IMR-90 (cell line): ENCODE results near the gene RASL11B. TPM values are rescaled to one million over a fixed set of nuclear protein-coding genes. Genes with fewer than 3 reads are reported as not detected.

Source experiments
- ATAC-seq: fragments of 200-7000 bp; cut with Tn5 transposase; 2 replicates; pipeline ENCODE4 v1.9.1; 2020; ENCODE audit warnings: low read depth, mild to moderate bottlenecking, moderate library complexity
- BruUV-seq: library from RNA; stranded (reverse); fragments of 400-500 nt; replicated peaks from 2 replicates; lab custom pipeline; 2021; lab: Mats Ljungman, UMichigan
- CTCF ChIA-PET: fragments of 300-600 bp; formaldehyde crosslinking; extraction: SDS; loops from one replicate; lab custom pipeline; 2021; ENCODE audit warnings: antibody characterized with exemption; lab: Yijun Ruan, JAX
- POLR2A ChIA-PET: fragments of 300-600 bp; sonication (Branson Sonifier 250); formaldehyde crosslinking; loops from one replicate; lab custom pipeline; 2022; ENCODE audit warnings: antibody characterized with exemption; ENCODE audit not compliant: unreplicated experiment; lab: Charles Lee
- DNase-seq: peaks from one replicate; pipeline ENCODE4 v3.0.0; 2013
- H2AFZ ChIP-seq: replicated peaks from 2 replicates; pipeline ENCODE3; 2013; ENCODE audit warnings: low read length, mild to moderate bottlenecking; ENCODE audit not compliant: poor library complexity
- H2AK5ac ChIP-seq: 2 replicates; pipeline ENCODE4 v1.6.1; 2013; ENCODE audit warnings: low read depth, low read length, inconsistent platforms
- H2AK9ac ChIP-seq: replicated peaks from 2 replicates; pipeline ENCODE3; 2013; ENCODE audit warnings: mild to moderate bottlenecking, low read depth, low read length, moderate library complexity; ENCODE audit not compliant: poor library complexity
- H2BK120ac ChIP-seq: 2 replicates; pipeline ENCODE4 v1.6.1; 2013; ENCODE audit warnings: low read depth, low read length, inconsistent platforms
- H2BK15ac ChIP-seq: 3 replicates; pipeline ENCODE4 v1.6.1; 2013; ENCODE audit warnings: low read depth, low read length, inconsistent platforms
- H2BK20ac ChIP-seq: 2 replicates; pipeline ENCODE4 v1.6.1; 2013; ENCODE audit warnings: low read depth, mild to moderate bottlenecking, inconsistent platforms, low read length, moderate library complexity
- H2BK5ac ChIP-seq: 2 replicates; pipeline ENCODE4 v1.6.1; 2013; ENCODE audit warnings: mild to moderate bottlenecking, low read depth, low read length, inconsistent platforms; ENCODE audit not compliant: poor library complexity, severe bottlenecking
- H3K14ac ChIP-seq: replicated peaks from 2 replicates; pipeline ENCODE4 v1.6.1; 2013; ENCODE audit warnings: low read depth, low read length, inconsistent platforms
- H3K18ac ChIP-seq: 2 replicates; pipeline ENCODE4 v1.6.1; 2013; ENCODE audit warnings: low read depth, low read length, control low read depth
- H3K23ac ChIP-seq: 2 replicates; pipeline ENCODE4 v1.6.1; 2013; ENCODE audit warnings: low read depth, low read length, inconsistent platforms
- H3K27ac ChIP-seq: 2 replicates; pipeline ENCODE4 v1.5.1; 2013; ENCODE audit warnings: mild to moderate bottlenecking, control low read depth, low read length; ENCODE audit not compliant: insufficient read depth
- H3K27me3 ChIP-seq: 2 replicates; pipeline ENCODE4 v1.6.1; 2013; ENCODE audit warnings: low read length; ENCODE audit not compliant: control insufficient read depth, insufficient read depth
- H3K36me3 ChIP-seq: 2 replicates; pipeline ENCODE4 v1.6.1; 2013; ENCODE audit warnings: low read length, mixed read lengths; ENCODE audit not compliant: control insufficient read depth, insufficient read depth
- H3K4ac ChIP-seq: 2 replicates; pipeline ENCODE4 v1.6.1; 2013; ENCODE audit warnings: low read depth, low read length, inconsistent platforms
- H3K4me1 ChIP-seq: 2 replicates; pipeline ENCODE4 v1.6.1; 2013; ENCODE audit warnings: low read length, mixed read lengths; ENCODE audit not compliant: control insufficient read depth, insufficient read depth
- H3K4me2 ChIP-seq: 2 replicates; pipeline ENCODE4 v1.6.1; 2013; ENCODE audit warnings: low read depth, mild to moderate bottlenecking, control low read depth, low read length, moderate library complexity
- H3K4me3 ChIP-seq: 2 replicates; pipeline ENCODE4 v1.5.1; 2013; ENCODE audit warnings: low read depth, mild to moderate bottlenecking, control low read depth, low read length, moderate library complexity; ENCODE audit not compliant: insufficient read depth
- H3K56ac ChIP-seq: 2 replicates; pipeline ENCODE4 v1.6.1; 2013; ENCODE audit warnings: low read length, inconsistent platforms; ENCODE audit not compliant: insufficient read depth; ENCODE audit errors: extremely low read depth
- H3K79me1 ChIP-seq, 2 experiments: 2 replicates each; pipeline ENCODE4 v1.6.1; 2013; ENCODE audit warnings: low read length in 2 of 2, inconsistent platforms in 1 of 2, low read depth in 1 of 2
- H3K9ac ChIP-seq: 2 replicates; pipeline ENCODE4 v1.6.1; 2013; ENCODE audit warnings: low read depth, low read length, control low read depth
- H3K9me1 ChIP-seq: 2 replicates; pipeline ENCODE4 v1.6.1; 2013; ENCODE audit warnings: low read length, inconsistent platforms; ENCODE audit not compliant: insufficient read depth
- H3K9me3 ChIP-seq: 2 replicates; pipeline ENCODE4 v1.6.1; 2013; ENCODE audit warnings: low read length; ENCODE audit not compliant: control insufficient read depth, insufficient read depth
- H4K20me1 ChIP-seq: 2 replicates; pipeline ENCODE4 v1.6.1; 2013; ENCODE audit warnings: low read length, inconsistent platforms; ENCODE audit not compliant: insufficient read depth
- H4K5ac ChIP-seq: 2 replicates; pipeline ENCODE4 v1.6.1; 2013; ENCODE audit warnings: mild to moderate bottlenecking, low read depth, low read length, control low read depth
- H4K8ac ChIP-seq, 2 experiments: 2 replicates each; pipeline ENCODE4 v1.6.1; 2013; ENCODE audit warnings: low read depth in 2 of 2, low read length in 2 of 2, control low read depth in 1 of 2, inconsistent platforms in 1 of 2
- H4K91ac ChIP-seq: 2 replicates; pipeline ENCODE4 v1.6.1; 2013; ENCODE audit warnings: low read depth, low read length, inconsistent platforms; ENCODE audit not compliant: insufficient read depth
- CEBPB ChIP-seq: IDR thresholded peaks from 2 replicates; pipeline ENCODE4 v1.6.1; 2012; ENCODE audit warnings: low read depth, low read length, improper control_type of control experiment
- FOS ChIP-seq: fragments of 150-350 bp; IDR thresholded peaks from 2 replicates; pipeline ENCODE4 v1.6.1; 2016; ENCODE audit warnings: low read depth, low read length
- MXI1 ChIP-seq: IDR thresholded peaks from 2 replicates; pipeline ENCODE4 v1.6.1; 2012; ENCODE audit warnings: low read depth, mild to moderate bottlenecking, low read length, moderate library complexity, borderline replicate concordance
- RCOR1 ChIP-seq: IDR thresholded peaks from 2 replicates; pipeline ENCODE4 v1.6.1; 2012; ENCODE audit warnings: mild to moderate bottlenecking, low read length, improper control_type of control experiment; ENCODE audit not compliant: insufficient replicate concordance
- SMC3 ChIP-seq: fragments of 150-350 bp; IDR thresholded peaks from 2 replicates; pipeline ENCODE4 v1.6.1; 2016; ENCODE audit warnings: low read depth, mild to moderate bottlenecking, antibody characterized with exemption, low read length, moderate library complexity
- WGBS, 2 experiments: methylation state at CpG; one replicate each; pipeline versions ENCODE4 v1.1.5 to v1.1.7; 2013; ENCODE audit warnings: missing lambda C conversion rate in 2 of 2; ENCODE audit not compliant: insufficient read length in 1 of 2; ENCODE audit errors: extremely low coverage in 2 of 2; 5-methylcytosine and 5-hydroxymethylcytosine counted together
- dilution Hi-C: fragments of 300-500 bp; cut with HindIII; formaldehyde crosslinking; loops from one replicate; pipeline ENCODE4 v1.14.3; 2018; ENCODE audit warnings: low sequenced_read_pairs; ENCODE audit not compliant: unreplicated experiment
- in situ Hi-C: fragments of 300-500 bp; cut with MboI; formaldehyde crosslinking; loops from 3 replicates; pipeline ENCODE4 v1.14.3; 2019; ENCODE audit warnings: low sequenced_read_pairs, inconsistent platforms, mixed read lengths
- intact Hi-C: fragments of 100-400 bp; cut with micrococcal nuclease; formaldehyde crosslinking; loops from 2 replicates; pipeline ENCODE4 v1.10.0; 2022
- polyA plus RNA-seq, 3 experiments: library from polyadenylated mRNA; depleted of rRNA; stranded (reverse); fragments of >200 nt; gene quantifications; 2 replicates each; pipeline ENCODE4 v1.2.3, GENCODE V29; 2012; ENCODE audit warnings: low replicate concordance in 1 of 3
- total RNA-seq: library from RNA; depleted of rRNA; stranded (reverse); fragments of >200 nt; gene quantifications from 2 replicates; pipeline ENCODE4 v1.2.3, GENCODE V29; 2012

RASL11B gene
- total and polyA plus RNA-seq, 2 of the 4 experiments (the other 2 are of a cell fraction): 0.18 to 0.31 TPM

DNA sequence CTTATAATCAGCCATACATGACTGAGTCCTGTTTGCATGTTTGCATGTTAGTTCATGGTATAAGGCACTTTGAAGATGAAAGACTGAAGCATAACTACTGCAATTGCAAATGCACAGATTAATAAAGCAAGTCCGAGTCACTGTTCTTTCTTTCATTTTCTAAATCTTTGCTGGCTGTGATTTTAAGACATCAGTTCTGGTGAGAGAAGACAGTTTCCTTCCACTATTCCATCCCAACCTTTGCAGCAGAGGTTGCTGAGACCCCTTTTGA lies 28.3 kb downstream of the RASL11B start:
- Histone ChIP-seq H3K27me3 (no peaks in the 10 kb centered on the region), H2AK5ac (no peak overlapping the region), H4K91ac (no peak overlapping the region), H2BK120ac (no peak overlapping the region), H3K36me3 (no peaks in the 10 kb centered on the region), H3K4me2 (no peak overlapping the region), H2BK5ac (no peak overlapping the region), H3K23ac (no peak overlapping the region), H2AK9ac (no peak overlapping the region), H4K5ac (no peak overlapping the region), H3K4ac (no peak overlapping the region), H3K9me3 (peaks cover 2% of the 10 kb centered on the region; the same call in 1 of the 2 replicates), H3K4me3 (no peak overlapping the region), H2BK20ac (0 out of 2 replicates have a peak overlapping the region, but pooled peaks have one; percentile 49), H3K14ac (no peak overlapping the region), H3K9ac (no peak overlapping the region), H3K18ac (no peak overlapping the region), H3K79me1 (0 out of 4 replicates have a peak, but pooled peaks cover 0 to 3% of the 10 kb centered on the region in 2 experiments), H3K4me1 (peaks cover 21% of the 10 kb centered on the region), H3K9me1 (peaks cover 18% of the 10 kb centered on the region), H3K27ac (no peak overlapping the region), H4K8ac (no peak overlapping the region), H2BK15ac (no peak overlapping the region), H4K20me1 (peaks cover 5% of the 10 kb centered on the region; the same call in 1 of the 2 replicates), H2AFZ (no peak overlapping the region), H3K56ac (no peak overlapping the region)
- POLR2A ChIA-PET: no interaction called here
- no peak for DNase-seq
- no peak for ATAC-seq
- dilution Hi-C loops: no loop called here
- intact Hi-C loops: loop anchor here (5.0 kb wide), 1 partner anchor 67 kb away; no protein-coding TSS in a partner anchor
- BruUV-seq: no TSS peak
- CTCF ChIA-PET: no interaction called here
- TF ChIP-seq CEBPB (no peak), RCOR1 (no peak), SMC3 (no peak), FOS (no peak), MXI1 (no peak)
- WGBS, 2 experiments: no CpG with 5 or more reads among the region's 1 CpG
- in situ Hi-C loops: no loop called here
